Gastrocnemius medialis (tissue), 4 donors: ENCODE measurements around the gene DIP2C.

ENCODE experiments used
- POLR2A ChIP-seq, 2 donors: fragments of 450-650 bp; IDR thresholded peaks; one replicate each; pipeline ENCODE4 v1.6.1; 2017; ENCODE audit warnings: antibody characterized with exemption in 2 of 2, mild to moderate bottlenecking in 2 of 2, moderate library complexity in 2 of 2
- TF ChIP-seq, protein P1 (sequence below), 5 experiments: fragments of 450-650 bp in 3 of 5; fragments of 200-600 bp in 2 of 5; sonication (generic) in 2 of 5; IDR thresholded peaks in 4 of 5; conservative IDR thresholded peaks in 1 of 5; 1 replicate in 4 of 5; 2 replicates in 1 of 5; pipeline ENCODE4 v1.5.1; 2016 to 2019; ENCODE audit warnings: antibody characterized with exemption in 5 of 5, mild to moderate bottlenecking in 3 of 5, moderate library complexity in 3 of 5

DNA sequence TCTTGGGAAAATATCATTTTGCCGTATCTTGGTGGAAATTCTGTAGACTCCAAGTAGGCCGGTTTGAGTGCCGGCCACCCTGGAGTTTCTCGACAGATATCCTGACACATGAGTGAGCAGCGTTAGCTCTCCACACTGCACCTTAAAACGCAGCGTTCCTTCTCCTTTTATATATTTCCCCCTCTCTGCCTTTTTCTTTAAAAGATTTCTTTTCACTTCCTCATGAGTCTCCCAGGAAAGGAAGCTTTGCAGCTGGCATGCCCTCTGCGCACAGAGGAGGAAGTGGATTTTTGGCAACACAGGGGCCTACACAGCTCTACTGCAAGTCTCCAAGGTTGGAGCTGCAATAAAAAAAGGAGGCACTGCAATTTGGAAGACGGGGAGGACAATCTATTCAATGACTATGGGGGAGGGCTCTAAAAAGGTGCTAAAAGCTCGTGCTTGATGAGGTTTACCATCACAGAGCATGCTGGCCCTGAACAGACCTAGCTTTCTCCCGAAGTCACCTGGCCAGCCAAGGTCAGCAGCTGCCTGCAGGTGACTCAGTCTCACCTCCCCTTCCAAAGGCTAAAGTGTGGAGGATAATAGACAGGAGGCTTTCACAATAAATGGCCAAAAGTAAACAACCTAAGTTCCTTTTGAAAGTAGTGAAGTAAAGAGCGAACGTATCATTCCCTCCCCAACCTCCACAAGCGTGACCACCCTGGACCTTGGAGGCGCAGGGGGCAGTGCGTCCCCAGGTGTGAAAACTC, 301.4 kb downstream of the DIP2C start:
- TF ChIP-seq POLR2A (IDR thresholded peaks at IDR 0.05) = no peak
- TF ChIP-seq, protein P1, sequence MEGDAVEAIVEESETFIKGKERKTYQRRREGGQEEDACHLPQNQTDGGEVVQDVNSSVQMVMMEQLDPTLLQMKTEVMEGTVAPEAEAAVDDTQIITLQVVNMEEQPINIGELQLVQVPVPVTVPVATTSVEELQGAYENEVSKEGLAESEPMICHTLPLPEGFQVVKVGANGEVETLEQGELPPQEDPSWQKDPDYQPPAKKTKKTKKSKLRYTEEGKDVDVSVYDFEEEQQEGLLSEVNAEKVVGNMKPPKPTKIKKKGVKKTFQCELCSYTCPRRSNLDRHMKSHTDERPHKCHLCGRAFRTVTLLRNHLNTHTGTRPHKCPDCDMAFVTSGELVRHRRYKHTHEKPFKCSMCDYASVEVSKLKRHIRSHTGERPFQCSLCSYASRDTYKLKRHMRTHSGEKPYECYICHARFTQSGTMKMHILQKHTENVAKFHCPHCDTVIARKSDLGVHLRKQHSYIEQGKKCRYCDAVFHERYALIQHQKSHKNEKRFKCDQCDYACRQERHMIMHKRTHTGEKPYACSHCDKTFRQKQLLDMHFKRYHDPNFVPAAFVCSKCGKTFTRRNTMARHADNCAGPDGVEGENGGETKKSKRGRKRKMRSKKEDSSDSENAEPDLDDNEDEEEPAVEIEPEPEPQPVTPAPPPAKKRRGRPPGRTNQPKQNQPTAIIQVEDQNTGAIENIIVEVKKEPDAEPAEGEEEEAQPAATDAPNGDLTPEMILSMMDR (IDR thresholded peaks at IDR 0.05 in 4 of 5, conservative IDR thresholded peaks at IDR 0.05 in 1 of 5) = no peak
